Right lung (tissue), 5 donors: ENCODE measurements around the gene C5AR2. TPM values are rescaled to one million over a fixed set of nuclear protein-coding genes. Genes with fewer than 3 reads are reported as not detected.
"Not testable (repeated sequence)": the region's sequence is repeated elsewhere in the genome, so short reads cannot be mapped to it uniquely, and the experiment has no call there.

Experiments used
- DNase-seq, 2 donors: peaks; one replicate each; pipeline ENCODE4 v3.0.0-alpha.2; 2013
- polyA plus RNA-seq, 5 donors: library from polyadenylated mRNA; unstranded; fragments of 120-200 nt; gene quantifications; one replicate each; pipeline versions ENCODE4 v1.2.1 to v1.2.3, GENCODE V29; 2013; ENCODE audit warnings: inconsistent platforms in 1 of 5, low replicate concordance in 1 of 5; ENCODE audit not compliant: insufficient read length in 5 of 5, insufficient read depth in 1 of 5

The C5AR2 gene
- polyA plus RNA-seq, 5 donors, result 0.38 to 0.63 (median 0.57) TPM

- DNase-seq, result not testable (repeated sequence)
These were observed 52.6 kb downstream of the C5AR2 start for GRCh38 chr19:47384533-47384932.

GRCh38 chr19:47386582-47386981 is 54.6 kb downstream of the C5AR2 start:
- not testable (repeated sequence) for DNase-seq

GRCh38 chr19:47387623-47388022 is 55.6 kb downstream of the C5AR2 start:
- not testable (repeated sequence) for DNase-seq

- not testable (repeated sequence) for DNase-seq
These were observed 56.7 kb downstream of the C5AR2 start for GRCh38 chr19:47388721-47389120.

- no peak for DNase-seq
These were observed 57.2 kb downstream of the C5AR2 start for GRCh38 chr19:47389150-47389556.

- DNase-seq, result no peak
These were observed 58.8 kb downstream of the C5AR2 start for GRCh38 chr19:47390533-47391488.

- peak; percentile 16 to 26 for DNase-seq
These were observed 59.7 kb downstream of the C5AR2 start for GRCh38 chr19:47391510-47392223.

Other genes starting within 250 kb of the C5AR2 start
- gene ZC3H4, start 218.4 kb upstream of the C5AR2 start, polyA plus RNA-seq, result 10 to 100 TPM; 31.0 to 46.8 (median 33.9) TPM
- gene SAE1, start 201.3 kb upstream of the C5AR2 start, polyA plus RNA-seq, result 100 to 1,000 TPM in 2 of 5 donors, 10 to 100 TPM in 3; 86.7 to 115 (median 99.5) TPM
- 1 to 10 TPM in 4 of 5 donors, under 1 TPM in 1; 0.88 to 3.2 (median 2.1) TPM for gene BBC3, start 101.0 kb upstream of the C5AR2 start, polyA plus RNA-seq
- gene CCDC9, start 75.7 kb upstream of the C5AR2 start, polyA plus RNA-seq, result 10 to 100 TPM; 17.4 to 32.7 (median 28.1) TPM
- gene INAFM1, start 57.3 kb upstream of the C5AR2 start, polyA plus RNA-seq, result 10 to 100 TPM in 3 of 5 donors, 1 to 10 TPM in 2; 7.1 to 17.1 (median 11.4) TPM
- gene C5AR1, start 22.3 kb upstream of the C5AR2 start, polyA plus RNA-seq, result 1 to 10 TPM; 1.2 to 5.8 (median 3.1) TPM
- 10 to 100 TPM; 10.5 to 18.9 (median 14.3) TPM for gene DHX34, start 17.1 kb downstream of the C5AR2 start, polyA plus RNA-seq
- 10 to 100 TPM; 20.6 to 35.7 (median 27.4) TPM for gene MEIS3, start 87.4 kb downstream of the C5AR2 start, polyA plus RNA-seq
- under 1 TPM in 4 of 5 donors, not detected in 1; 0.07 to 0.19 (median 0.15) TPM for gene SLC8A2, start 139.7 kb downstream of the C5AR2 start, polyA plus RNA-seq
- 10 to 100 TPM; 12.4 to 17.5 (median 13.5) TPM for gene KPTN, start 152.0 kb downstream of the C5AR2 start, polyA plus RNA-seq
- 100 to 1,000 TPM; 107 to 155 (median 119) TPM for gene NAPA, start 182.9 kb downstream of the C5AR2 start, polyA plus RNA-seq
- gene ZNF541, start 241.0 kb downstream of the C5AR2 start, polyA plus RNA-seq, result under 1 TPM; 0.14 to 0.55 (median 0.23) TPM